Mammary epithelial cell (primary cell): Measurements from ENCODE around the gene CMTM7.

Experiments
- CTCF ChIP-seq, 2 donors: IDR thresholded peaks in 1 of 2; conservative IDR thresholded peaks in 1 of 2; 2 replicates each; pipeline ENCODE4 v1.5.1; 2011 to 2012; ENCODE audit warnings: inconsistent platforms in 2 of 2, low read length in 2 of 2, mild to moderate bottlenecking in 2 of 2, control low read depth in 1 of 2, low read depth in 1 of 2; ENCODE audit not compliant: insufficient read depth in 1 of 2; ENCODE audit errors: extremely low read depth in 1 of 2
- EZH2 ChIP-seq: IDR thresholded peaks from 2 replicates; pipeline ENCODE4 v1.6.1; 2012; ENCODE audit warnings: low read length, inconsistent platforms, borderline replicate concordance

GRCh38 chr3:32405711-32406323 lies 14.2 kb downstream of the CMTM7 start:
- TF ChIP-seq CTCF (conservative IDR thresholded peaks at IDR 0.05 in 1 of 2, IDR thresholded peaks at IDR 0.05 in 1 of 2; ENCODE audit: extremely low read depth in 1 of 2, insufficient read depth in 1 of 2, low read depth in 1 of 2, low read length in 2 of 2) = no peak
- no peak for TF ChIP-seq EZH2
